Brain microvascular endothelial cell (primary cell): ENCODE data around the gene MICOS13.

Source experiments
- DNase-seq: peaks from one replicate; pipeline ENCODE4 v3.0.0-alpha.2; 2020
- H3K27ac ChIP-seq: fragments of 250-450 bp; sonication (Bioruptor Pico); 2 replicates; pipeline ENCODE4 v1.5.1; 2020; ENCODE audit warnings: mild to moderate bottlenecking, moderate library complexity
- H3K27me3 ChIP-seq: fragments of 250-450 bp; sonication (Bioruptor Pico); replicated peaks from 2 replicates; pipeline ENCODE4 v1.5.1; 2020; ENCODE audit warnings: mild to moderate bottlenecking
- H3K36me3 ChIP-seq: fragments of 250-450 bp; sonication (Bioruptor Pico); replicated peaks from 2 replicates; pipeline ENCODE4 v1.5.1; 2020; ENCODE audit warnings: mild to moderate bottlenecking
- H3K4me3 ChIP-seq: 2 replicates; pipeline ENCODE4 v1.5.1; 2011; ENCODE audit warnings: low read depth, mild to moderate bottlenecking, control low read depth, low read length, moderate library complexity
- in situ Hi-C: cut with HindIII; loops from 2 replicates; pipeline ENCODE4 v1.10.0; 2017; ENCODE audit warnings: low sequenced_read_pairs, low pct_ligation_motif_present
- TF ChIP-seq, protein P1 (sequence below): IDR thresholded peaks from 2 replicates; pipeline ENCODE4 v1.5.1; 2011; ENCODE audit warnings: low read depth, mild to moderate bottlenecking, moderate library complexity, low read length, control low read depth, inconsistent platforms; ENCODE audit errors: missing control alignments

MICOS13 gene

DNA sequence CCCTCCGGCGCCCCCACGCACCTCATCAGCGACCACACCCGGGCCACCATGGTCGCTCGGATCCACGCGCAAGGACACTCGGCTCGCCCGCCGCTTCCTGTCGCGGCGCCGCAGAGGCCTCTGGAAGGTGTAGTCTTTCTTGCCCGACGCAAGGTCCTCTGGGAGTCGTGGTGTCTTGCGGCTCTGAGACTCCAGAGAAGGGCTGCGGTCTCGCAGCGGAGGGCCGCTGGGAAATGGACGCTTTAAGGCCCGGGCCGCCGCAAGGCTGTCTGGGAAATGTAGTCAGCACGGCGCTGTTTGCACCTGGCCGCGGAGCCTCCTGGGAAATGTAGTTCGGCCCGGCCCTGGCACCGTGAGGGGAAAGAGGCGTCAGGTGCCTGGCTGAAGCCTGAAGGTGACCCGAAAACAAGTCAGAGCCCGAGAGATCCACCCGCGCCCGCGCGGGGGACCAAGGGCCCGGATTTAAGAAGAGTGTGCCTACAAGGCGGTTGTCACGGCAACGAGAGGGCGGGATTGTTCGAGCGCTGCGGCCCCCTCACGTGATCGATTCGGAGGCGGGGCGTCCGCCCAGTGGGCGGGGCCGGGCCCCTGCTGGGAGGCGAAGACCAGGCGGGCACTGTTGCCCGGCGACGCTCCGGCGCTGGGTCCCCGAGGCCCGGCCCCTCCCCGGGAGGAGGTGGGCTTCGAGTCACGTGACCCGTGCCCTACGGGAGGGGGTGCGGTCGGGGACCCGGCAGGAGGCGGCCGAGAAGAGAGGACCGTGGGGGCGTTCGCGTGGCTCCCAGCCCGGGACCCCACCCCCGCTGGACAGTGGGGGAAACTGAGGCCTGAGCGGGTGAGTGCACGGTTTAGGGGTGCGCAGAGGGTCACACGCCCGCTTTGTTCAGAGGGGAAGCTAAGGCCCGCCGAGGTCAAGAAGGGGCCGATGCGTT, at the start of gene MICOS13, which contains the start of gene HSD11B1L:
Gene MICOS13, minus strand, starts transcription at position 80 of the 932 bp plus-strand sequence. Its CDS starts 30 bp downstream, at position 50.
Gene HSD11B1L, plus strand, starts transcription at position 591 of the 932 bp plus-strand sequence. CDS start 3,806 bp downstream, outside the sequence.
- DNase-seq = peak; percentile 99
- peaks cover 6% of the 10 kb centered on the region for H3K36me3 ChIP-seq
- H3K4me3 ChIP-seq = peak within 1 kb of the TSS; percentile 94
- in situ Hi-C loops = no loop called here
- TF ChIP-seq, protein P1, sequence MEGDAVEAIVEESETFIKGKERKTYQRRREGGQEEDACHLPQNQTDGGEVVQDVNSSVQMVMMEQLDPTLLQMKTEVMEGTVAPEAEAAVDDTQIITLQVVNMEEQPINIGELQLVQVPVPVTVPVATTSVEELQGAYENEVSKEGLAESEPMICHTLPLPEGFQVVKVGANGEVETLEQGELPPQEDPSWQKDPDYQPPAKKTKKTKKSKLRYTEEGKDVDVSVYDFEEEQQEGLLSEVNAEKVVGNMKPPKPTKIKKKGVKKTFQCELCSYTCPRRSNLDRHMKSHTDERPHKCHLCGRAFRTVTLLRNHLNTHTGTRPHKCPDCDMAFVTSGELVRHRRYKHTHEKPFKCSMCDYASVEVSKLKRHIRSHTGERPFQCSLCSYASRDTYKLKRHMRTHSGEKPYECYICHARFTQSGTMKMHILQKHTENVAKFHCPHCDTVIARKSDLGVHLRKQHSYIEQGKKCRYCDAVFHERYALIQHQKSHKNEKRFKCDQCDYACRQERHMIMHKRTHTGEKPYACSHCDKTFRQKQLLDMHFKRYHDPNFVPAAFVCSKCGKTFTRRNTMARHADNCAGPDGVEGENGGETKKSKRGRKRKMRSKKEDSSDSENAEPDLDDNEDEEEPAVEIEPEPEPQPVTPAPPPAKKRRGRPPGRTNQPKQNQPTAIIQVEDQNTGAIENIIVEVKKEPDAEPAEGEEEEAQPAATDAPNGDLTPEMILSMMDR = no peak
- peak within 1 kb of the TSS; percentile 90 for H3K27ac ChIP-seq
- no peaks in the 10 kb centered on the region for H3K27me3 ChIP-seq

DNA sequence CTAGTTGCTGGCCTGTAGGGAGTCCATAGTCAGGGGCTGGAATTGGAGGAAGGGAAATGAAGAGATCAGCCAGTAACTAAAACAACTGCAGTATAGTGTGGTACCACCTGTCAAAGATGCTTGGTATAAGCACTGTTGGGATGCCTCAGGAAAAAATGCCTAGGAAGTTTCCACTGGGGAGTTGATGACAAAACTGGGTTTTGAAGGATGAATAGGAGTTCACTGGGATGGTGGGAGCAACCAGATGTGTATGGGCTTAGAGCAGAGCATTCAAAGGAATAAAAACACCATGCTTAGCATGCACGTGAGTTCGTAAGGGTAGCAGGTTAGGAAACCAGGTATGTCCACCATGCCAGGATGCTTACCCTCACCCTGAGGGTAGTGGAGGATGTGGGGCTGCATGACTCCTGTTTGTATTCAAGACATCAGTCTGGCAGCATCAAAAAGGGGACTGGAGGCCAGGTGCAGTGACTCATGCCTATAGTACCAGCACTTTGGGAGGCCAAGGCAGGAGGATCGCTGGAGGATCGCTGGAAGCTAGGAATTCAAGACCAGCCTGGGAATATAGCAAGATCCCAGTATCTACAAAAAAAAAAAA, 47.2 kb upstream of the MICOS13 start:
- H3K36me3 ChIP-seq = no peaks in the 10 kb centered on the region
- in situ Hi-C loops = no loop called here
- TF ChIP-seq, protein P1 = no peak
- no peak for DNase-seq
- H3K27ac ChIP-seq = no peak overlapping the region
- H3K4me3 ChIP-seq = no peak overlapping the region
- no peaks in the 10 kb centered on the region for H3K27me3 ChIP-seq

- no peaks in the 10 kb centered on the region for H3K27me3 ChIP-seq
- in situ Hi-C loops = no loop called here
- peak within 1 kb of the TSS; percentile 92 for H3K4me3 ChIP-seq
- DNase-seq = peak; percentile 97
- no peaks in the 10 kb centered on the region for H3K36me3 ChIP-seq
- TF ChIP-seq, protein P1 = peak; percentile 94
- H3K27ac ChIP-seq = peak within 1 kb of the TSS; percentile 90
Measured at GRCh38 chr19:5719961-5720790, 39.9 kb upstream of the MICOS13 start, which contains the start of the genes CATSPERD and LONP1. Gene CATSPERD, plus strand, starts transcription at chr19:5720637. Its CDS starts 101 bp downstream, at chr19:5720738. Gene LONP1, minus strand, starts transcription at chr19:5720146. Its CDS starts 14 bp downstream, at chr19:5720132.

DNA sequence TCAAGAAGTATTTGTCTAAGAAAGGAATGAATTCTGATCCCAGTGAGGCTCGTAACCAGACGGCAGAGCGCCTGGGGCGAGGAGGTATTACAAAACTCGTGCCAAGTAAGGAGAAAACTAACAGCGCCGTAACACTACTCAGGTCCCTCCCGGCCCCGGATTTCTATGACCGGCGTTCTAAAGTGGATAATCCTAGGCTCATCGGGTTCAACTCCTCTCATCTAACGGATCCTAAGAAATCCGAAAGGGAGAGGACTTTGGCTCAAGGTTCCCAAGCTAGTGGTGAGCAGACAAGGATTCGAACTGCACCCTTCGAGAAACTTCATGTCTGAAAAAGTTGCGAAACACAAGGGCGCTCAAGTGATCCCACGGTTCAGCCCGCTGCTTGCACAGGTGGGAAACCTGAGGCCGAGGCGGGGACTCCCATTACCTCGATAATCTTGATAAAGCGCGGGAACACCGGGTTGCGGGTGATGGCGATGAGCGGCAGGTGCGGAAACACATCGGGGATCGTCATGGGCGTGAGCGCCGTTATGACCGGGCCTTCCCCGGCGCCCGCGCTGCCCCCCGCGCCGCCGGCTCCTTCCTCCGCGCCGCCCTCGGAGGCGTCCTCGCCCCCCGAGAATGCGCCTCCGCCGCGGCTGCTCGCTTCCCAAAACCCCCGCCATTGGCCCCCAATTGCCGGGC, 39.1 kb upstream of the MICOS13 start:
- H3K27me3 ChIP-seq = no peaks in the 10 kb centered on the region
- no peak for DNase-seq
- no peaks in the 10 kb centered on the region for H3K36me3 ChIP-seq
- peak overlapping the region; percentile 92 for H3K4me3 ChIP-seq
- TF ChIP-seq, protein P1 = no peak
- H3K27ac ChIP-seq = peak overlapping the region; percentile 90
- in situ Hi-C loops = no loop called here
